DMS79 (cell line): ENCODE measurements around the gene SLC35C1.

Source experiments
- DNase-seq: peaks from one replicate; lab custom pipeline; 2025; lab: John Stamatoyannopoulos, UW

The SLC35C1 gene

DNA sequence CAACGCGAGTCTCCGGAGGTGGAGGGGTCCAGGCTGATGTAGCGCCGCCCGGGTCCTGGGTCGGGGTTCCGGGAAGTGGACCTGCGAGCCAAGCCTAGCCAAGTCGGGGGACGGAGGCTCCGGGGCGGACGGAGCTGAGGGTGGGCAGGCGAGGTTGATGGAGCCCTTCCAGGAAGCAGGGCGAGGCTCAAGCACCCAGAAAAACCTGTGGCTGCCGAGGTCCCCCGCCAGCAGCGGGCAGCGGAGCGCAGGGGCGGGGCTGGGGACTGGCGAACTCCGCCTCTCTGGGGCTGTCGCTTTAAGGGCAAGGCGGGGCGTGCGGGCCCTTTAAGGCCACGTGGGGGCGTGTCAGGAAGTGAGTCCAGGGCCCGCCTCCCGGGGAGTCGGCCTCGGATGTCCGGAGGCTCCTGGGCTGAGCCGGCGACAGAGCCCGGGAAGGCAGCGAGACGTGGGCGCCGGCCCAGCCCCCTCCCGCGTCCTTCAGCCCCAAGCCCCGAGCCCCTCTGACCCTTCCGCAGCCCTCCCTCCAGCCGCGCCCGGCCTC, at the start of gene SLC35C1:
TSS of gene SLC35C1 (plus strand) at position 389 of the 544 bp plus-strand sequence. CDS start 653 bp downstream, outside the sequence.
- peak; percentile 81 for DNase-seq

DNA sequence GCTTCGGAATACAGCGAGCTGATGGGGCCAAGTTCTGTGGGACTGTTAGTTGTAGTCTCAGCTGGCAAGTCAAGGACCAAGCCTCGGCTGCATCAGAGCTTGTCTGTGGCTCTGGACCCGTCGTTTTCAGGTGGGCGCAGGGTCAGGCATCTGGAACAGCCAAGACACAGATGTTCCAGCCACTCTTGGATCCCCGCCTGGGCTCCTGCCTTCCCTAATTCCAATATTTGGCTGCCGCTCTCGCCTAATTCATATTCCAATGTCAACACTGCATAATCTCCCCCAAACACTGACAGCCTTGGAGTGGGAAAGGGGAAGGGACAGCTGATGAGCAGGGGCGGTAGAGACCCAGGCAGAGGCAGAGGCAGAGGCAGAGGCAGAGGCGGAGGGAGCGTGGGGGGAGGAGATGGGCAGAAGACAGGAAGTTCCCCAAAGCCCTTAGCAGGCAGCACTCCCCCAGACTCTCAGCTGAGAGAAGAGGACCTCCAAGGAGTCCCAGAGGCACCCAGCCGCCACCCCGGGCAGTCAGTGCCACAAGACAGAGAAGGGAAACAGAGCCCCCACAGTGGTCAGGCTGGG, 49.6 kb upstream of the SLC35C1 start:
- no peak for DNase-seq

DNA sequence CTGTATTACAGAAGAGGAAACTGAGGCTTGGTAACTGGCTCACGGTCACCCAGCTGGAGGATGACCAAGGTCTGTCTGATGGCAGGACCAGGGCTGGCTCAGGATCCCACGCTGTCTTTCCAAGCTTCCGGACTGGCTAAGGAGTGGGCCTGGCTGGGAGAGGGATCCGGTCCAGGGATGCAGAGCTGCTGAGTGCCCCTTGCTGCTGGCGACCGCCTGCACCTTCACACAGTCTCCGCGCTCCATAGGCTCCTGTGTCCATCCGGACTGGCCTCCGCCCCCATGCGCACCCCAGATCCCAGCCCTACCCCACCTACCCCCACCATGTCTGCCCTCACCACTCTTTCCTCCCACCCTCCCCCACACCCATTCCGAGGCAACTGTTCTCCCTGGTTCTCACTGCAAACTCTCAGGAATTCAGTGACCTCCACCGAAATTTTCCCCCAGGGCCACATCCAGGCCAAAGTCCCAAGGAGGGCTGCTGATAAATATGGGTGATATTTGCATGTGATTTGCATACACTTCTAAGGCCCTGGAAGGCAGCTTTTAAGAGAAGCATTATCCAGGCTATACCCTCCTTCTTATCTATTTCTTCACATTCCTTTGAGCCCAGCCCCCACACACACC, 48.5 kb upstream of the SLC35C1 start:
- DNase-seq = no peak

DNA sequence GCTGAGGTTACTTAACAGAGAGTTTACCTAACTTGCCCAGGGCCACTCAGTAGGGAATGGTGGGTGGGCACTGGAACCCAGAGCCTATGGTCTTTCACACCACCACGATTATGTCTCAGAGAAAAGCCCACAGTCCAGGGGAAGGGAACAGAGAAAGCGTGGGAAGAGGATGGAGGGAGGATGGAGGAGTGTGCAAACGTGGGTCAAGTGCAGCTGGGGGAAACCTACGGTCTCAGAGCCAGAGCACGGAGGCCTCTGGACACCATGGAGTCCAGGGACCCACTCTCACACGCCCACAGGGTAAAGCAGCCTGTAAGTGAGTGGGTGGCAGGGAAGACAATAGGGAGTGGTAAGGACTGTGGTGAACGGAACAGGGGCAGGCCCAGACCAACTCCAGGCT, 47.3 kb upstream of the SLC35C1 start:
- no peak for DNase-seq

DNA sequence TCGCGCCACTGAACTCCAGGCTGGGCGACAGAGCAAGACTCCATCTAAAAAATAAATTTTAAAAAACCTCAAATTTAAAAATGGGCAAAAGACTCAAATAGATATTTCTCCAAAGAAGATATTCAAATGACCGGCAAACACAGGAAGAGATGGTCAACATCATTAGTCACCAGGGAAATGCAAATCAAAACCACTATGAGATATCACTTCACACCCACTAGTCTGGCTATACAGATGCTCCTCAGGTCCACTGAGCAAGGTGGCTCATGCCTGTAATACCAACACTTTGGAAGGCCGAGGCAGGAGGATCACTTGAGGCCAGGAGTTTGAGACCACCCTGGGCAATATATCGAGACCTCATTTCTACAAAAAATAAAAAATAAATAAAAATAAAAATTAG, 43.3 kb upstream of the SLC35C1 start:
- DNase-seq = no peak

DNA sequence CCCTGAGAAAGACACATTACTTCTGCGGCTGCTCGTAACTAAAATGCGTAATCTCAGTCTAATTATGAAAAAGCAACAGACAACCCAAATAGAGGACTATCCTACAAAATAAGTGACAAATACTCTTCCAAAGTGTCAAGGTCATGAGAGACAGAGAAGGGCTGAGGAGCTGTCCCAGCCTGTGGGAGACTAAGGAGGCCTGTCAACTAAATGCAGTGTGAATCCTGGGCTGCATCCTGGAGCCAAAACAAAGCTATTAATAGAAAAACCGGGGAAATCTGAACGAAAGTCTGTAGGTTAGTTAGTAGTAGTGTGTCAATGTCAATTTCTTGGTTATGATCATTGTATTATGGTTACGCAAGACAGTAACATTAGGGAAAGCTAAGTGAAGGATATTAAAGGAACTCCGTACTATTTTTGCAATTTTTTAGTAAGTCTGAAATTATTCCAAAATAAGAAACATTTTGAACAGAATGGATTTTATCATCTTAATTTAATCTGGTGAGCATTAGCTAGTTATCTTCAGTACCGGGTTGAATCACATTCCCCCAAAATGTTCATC, 39.8 kb upstream of the SLC35C1 start:
- no peak for DNase-seq

DNA sequence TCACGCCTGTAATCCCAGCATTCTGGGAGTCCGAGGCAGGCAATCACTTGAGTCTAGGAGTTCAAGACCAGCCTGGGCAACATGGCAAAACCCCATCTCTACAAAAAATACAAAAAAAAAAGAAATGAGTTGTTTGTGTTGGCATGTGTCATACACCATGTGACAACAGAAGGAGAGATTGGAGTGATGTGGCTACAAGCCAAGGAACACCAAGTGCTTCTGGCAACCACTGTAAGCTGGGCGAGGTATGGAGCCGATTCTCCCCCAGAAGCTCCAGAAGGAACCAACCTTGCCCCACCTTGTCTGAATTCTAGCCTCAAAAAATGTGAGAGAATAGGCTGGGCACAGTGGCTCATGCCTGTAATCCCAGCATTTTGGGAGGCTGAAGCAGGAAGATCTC, 39.1 kb upstream of the SLC35C1 start:
- no peak for DNase-seq

DNA sequence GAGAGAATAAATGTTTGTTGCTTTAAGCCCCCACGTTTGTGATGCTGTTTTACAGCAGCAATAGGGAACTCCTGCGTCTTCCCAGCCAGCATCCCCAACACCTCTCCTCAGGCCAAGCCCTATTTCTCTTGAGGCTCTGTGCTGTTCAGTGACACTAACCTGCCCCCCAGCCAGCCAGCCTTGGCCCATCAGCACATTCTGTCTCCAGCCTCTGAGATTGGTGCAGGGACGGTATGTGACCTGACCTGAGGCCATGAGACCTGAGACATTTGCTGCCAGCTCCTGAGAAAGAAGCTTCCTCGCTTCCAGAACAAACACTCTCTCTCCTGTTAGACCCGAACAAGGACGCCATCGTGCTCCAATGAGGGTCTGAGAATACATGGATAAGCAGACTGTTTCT, 38.5 kb upstream of the SLC35C1 start:
- DNase-seq = no peak

DNA sequence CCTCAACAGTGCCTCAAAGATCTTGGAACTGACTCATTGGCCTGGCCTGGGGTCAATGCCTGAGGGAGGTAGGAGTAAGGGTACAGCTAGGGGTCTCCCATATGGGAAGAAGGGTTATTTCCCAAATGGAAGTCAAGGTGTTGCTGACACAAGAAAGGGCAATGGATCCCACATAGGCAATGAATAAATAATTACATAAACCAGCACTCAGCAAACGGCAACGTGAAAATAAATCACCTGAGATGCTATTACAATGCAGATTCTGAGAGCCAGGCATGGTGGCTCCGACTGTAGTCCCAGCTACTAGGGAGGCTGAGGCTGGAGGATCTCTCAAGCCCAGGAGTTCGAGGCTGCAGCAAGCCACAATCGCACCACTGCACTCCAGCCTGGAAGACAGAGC, 36.5 kb upstream of the SLC35C1 start:
- DNase-seq = no peak

DNA sequence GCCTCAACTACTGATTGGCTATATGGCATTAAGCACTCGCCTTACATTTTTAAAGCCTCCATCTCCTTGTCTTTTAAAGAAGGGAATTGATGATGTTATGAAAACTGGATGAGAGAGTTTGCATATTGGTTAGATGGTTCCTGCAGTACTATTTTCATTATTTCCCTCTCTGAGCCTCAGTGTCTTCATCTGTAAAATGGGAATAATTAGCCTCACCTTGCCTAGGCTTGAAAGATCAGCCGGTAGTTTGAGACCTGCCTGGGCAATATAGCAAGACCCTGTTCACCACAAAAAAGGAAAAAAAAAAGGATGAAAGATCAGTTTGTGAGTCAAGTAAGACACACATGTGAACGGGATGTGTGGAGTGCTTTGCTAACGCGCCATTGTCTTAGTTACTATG, 35.0 kb upstream of the SLC35C1 start:
- no peak for DNase-seq

DNA sequence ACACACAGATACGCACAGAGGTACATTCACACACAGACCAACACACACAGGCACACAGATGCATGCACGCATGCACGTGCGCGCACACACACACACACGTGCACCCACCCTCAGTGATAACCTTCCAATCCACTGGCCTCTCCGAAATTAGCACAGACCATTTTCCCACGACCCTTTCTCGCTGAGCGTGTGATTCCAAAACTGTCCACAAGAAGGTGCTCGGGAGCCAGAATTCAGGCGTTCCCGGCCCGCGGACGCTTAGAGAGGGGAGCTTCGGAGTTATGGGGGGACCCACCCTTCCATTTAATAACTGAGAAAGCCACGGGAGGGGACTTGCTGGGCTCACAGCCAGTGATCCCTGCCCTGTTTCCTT, 33.8 kb upstream of the SLC35C1 start:
- peak; percentile 23 for DNase-seq

DNA sequence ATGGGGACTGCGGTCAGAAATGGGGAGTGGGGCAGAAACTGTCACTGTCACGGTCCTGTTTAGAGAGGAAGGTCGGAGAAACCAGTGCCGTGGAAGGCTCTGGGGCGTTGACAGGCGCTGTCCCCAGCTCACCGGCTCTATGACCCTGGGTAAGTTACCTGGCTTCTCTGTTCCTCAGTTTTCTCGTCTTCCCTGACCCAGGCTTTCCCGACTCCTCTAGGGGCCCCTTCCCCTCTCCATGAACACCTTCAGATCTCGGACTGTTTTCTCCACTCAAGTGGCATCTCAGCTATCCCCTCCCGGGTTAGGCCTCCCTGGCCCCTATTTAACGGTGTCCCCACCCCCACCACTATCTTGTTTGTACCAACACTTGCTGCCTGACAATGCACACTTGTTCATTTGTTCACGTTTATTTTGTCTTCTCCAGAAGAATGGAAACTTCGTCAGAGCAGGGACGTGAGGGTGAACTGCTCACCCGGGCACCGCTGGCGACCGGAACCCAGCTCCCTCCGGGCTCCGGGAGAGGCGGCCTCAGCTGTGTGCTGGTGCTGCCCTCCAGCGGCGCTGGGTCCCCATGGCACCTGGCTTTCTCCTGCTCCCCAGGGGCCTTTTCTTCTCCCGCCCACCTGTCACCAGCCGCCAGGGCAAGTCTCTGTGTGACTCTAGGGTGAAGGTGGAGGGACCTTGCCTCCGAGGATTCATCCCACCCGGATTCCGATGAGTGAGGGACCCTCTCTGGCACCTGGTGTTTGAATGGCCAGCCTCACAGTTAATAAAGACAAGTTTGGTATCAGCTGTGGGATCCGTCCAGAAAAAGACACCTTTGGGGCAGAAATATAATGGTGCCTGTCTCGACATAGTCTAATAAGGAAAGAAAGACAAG, 33.1 kb upstream of the SLC35C1 start:
- peak; percentile 49 for DNase-seq

DNA sequence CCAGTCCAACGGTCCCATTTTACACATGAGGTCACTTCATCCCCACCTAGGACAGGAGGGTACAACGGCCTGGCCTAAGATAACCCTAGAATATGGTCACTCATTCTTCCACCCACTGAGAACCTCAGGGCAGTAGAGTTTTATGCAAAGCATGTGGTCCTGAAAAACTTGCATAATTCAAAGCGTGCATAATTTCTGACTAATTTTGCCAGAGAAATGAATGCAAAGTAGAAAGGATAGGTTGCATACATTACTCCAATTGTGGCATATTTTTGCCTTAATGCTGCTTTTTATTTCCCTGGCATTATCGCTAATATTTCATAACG, 32.5 kb upstream of the SLC35C1 start:
- DNase-seq = no peak

DNA sequence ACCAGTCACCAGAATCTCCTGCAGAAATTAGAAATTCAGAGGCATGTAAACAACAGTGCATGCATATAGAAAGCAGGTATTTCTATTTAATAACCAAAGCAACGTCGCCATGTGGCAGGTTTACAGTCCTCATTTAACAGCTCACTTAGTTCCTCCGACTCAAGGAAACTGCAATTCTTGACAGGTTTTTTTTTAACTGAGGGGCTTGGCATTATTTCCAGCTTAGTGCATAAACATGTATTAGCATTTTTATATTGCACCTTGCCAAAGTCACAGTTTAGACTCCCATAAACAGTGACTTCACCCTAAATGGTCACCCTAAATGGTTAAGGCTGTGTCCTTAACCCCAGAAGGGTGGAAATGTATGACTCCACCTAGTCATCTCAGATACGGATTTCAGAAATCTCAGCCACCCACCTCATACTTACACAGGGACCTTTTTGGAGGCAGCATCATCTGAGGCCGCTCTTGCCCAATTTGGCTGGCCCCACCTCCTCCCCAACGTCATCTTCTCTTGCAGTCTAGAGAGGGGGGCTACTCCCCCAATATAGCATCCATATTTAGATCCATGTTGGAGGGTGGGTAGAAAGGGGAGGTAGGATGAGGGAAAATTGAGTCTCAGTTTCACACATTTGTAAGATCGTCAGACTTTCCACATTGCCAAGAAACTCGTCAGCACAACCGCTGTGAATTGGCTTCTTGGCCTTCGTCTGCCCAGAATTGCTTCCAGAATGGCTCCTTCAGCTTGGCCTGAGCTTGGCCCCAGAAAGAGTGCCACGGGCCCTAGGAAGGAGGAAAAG, 31.8 kb upstream of the SLC35C1 start:
- no peak for DNase-seq

DNA sequence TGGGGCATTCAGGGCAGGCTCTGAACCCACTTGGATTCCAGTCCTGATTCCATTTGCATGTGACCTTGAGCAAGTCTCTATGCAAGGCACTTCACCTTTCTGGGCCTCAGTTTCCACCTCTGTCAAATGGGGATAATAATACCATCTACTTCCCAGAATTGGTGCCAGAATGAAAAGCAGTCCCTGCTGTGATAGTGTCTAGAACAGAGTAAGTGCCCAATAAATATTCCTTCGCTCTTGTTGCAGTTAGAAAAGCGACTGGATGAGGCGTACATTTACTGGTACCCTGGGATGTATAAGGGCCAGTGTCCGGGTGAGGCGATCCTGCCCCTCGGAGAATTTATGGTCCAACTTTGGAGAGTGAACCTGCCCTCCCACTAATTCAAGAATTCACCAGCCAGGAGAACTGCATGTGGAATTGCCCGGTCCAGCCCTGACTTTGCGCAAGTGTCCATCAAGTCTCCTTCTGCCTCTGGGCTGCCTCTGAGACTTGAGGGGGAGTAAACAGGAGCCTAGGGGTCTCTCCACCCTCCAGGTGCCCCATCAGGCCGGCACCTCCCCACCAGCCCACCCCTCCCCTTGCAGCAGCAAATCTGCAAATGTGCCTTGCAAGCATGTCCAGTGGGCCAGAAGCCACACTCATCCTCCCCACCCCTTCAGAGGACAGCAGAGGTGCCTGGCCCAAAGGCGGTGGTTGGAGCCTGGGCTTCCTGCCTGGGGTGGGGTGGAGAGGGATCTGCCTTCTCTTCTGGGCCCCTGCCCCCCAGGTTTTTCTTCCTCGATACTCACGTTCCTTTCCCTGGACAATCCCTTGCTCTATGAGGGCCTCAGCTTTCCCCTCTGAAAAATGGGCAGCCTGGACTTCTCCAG, 30.9 kb upstream of the SLC35C1 start:
- no peak for DNase-seq

DNA sequence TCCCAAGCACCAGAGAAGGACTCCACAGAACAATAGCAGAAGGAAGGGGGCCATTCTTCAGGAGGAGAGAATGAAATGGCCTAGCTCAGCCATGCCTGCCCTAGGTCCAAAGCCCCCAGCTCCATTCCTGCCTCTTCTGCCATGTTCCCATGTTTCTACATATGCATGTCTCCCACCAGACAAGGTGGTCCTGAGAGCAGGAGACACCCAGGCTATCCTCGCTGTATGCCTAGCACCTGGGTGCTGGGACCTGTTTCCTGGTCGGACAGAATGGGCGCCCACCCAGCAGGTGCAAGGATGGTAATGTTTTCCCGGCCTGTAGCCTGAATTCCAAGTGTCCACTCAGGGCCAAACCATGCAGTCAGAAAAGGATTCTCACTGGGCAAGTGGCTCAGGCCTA, 30.2 kb upstream of the SLC35C1 start:
- no peak for DNase-seq

DNA sequence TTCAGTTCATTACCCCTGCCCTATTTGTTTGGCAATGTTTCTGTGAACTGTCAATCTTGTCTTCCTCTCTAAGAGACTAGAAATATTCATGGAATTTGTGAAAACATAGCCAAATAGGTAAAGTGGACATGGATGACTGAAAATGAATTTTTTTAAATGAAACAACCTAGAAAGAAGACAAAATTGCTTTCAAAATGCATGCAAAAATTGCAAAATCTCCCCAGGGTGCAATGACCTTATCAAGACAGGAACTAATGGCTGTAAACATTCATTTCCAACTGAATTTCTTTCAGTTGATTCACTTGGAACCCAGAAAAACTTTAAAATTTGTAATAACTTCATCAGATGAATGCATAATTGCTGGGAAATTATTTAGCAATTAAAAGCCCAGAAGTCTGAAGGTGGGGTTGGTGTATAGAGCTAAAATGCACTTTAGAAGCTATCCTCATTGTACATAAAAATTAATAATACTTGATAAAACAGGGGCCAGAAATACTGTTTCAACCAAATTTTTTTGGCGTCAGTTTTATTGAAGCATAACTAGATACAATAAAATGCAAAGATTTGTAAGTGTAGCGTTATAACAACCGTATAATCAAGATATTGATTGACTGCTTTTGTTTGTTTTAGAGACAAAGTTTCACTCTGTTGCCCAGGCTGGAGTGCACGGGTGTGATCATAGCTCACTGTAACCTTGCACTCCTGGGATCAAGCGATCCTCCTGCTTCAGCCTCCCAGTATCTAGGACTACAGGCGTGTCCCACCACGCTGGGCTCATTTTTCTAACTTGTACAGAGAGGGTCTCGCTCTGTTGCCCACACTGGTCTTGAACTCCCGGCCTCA, 27.6 kb upstream of the SLC35C1 start:
- no peak for DNase-seq

DNA sequence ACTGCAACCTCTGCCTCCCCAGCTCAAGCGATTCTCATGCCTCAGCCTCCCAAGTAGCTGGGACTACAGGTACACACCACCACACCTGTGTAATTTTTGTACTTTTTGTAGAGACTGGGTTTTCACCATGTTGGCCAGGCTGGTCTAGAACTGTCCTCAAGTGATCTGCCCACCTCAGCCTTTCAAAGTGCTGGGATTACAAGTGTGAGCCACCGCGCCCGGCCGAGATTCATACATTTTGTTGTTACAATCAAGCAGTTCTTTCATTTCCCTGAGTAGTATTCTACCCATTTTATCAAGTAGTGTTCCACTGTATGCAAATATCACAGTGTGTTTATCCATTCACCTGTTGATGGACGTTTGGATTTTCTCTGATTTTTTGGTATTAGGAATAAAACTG, 26.6 kb upstream of the SLC35C1 start:
- DNase-seq = no peak

DNA sequence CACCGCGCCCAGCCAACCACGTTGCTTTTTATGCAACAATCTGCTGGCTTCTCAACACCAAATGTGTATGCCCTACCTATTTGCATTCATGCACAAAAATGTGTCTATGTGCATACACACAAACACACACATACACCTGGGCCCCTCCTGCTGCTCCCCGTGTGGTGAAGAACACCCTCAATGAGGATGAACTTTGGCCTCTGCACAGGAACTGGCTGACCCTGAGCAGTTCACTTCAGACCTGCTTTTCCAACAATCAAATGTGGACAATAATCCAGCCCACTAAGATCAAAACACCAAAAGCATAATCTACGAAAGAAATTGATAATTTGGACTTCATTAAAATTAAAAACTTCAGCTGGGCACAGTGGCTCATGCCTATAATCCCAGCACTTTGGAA, 25.3 kb upstream of the SLC35C1 start:
- DNase-seq = no peak

DNA sequence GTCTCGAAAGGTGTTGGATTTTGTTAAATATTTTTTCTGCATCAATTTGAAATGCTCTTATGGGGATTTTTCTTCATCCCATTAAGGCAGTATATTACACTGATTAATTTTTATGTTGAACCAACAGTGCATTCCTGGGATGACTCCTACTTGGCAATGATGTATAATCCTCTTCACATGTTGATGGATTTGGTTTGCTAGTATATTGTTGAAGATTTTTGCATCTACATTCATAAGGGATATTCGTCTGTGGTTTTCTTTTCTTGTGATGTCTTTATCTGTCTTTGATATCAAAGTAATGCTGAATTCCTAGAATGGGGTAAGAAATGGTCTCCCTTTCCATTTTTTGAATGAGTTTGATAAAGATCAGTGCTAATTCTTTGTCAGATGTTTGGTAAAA, 18.7 kb upstream of the SLC35C1 start:
- DNase-seq = no peak
